Duodenal mucosa (tissue), 2 donors: ENCODE results near the gene CD99L2.

Experiments
- H3K27ac ChIP-seq: one replicate; pipeline ENCODE4 v1.7.0; 2013; ENCODE audit warnings: low read depth, low read length
- H3K27me3 ChIP-seq, 2 donors: one replicate each; pipeline ENCODE4 v1.7.0; 2013; ENCODE audit warnings: low read length in 2 of 2, control low read depth in 1 of 2; ENCODE audit not compliant: insufficient read depth in 2 of 2, control insufficient read depth in 1 of 2
- H3K36me3 ChIP-seq, 2 donors: one replicate each; pipeline ENCODE4 v1.7.0; 2013; ENCODE audit warnings: low read length in 2 of 2, control low read depth in 1 of 2; ENCODE audit not compliant: insufficient read depth in 2 of 2, control insufficient read depth in 1 of 2
- H3K4me1 ChIP-seq, 2 donors: one replicate each; pipeline ENCODE4 v1.7.0; 2013; ENCODE audit warnings: low read length in 2 of 2, control low read depth in 1 of 2; ENCODE audit not compliant: insufficient read depth in 2 of 2, control insufficient read depth in 1 of 2
- H3K4me3 ChIP-seq, 2 donors: one replicate each; pipeline ENCODE4 v1.7.0; 2013; ENCODE audit warnings: low read length in 2 of 2, low read depth in 1 of 2
- H3K9ac ChIP-seq, 2 donors: one replicate each; pipeline ENCODE4 v1.7.0; 2013; ENCODE audit warnings: low read length in 2 of 2, low read depth in 1 of 2
- H3K9me3 ChIP-seq, 2 donors: one replicate each; pipeline ENCODE4 v1.7.0; 2013; ENCODE audit warnings: low read length in 2 of 2, control low read depth in 1 of 2; ENCODE audit not compliant: control insufficient read depth in 1 of 2

Gene CD99L2

GRCh38 chrX:150898343-150899190 lies at the start of gene CD99L2:
Gene CD99L2, minus strand, starts transcription at chrX:150898668. Its CDS starts 80 bp downstream, at chrX:150898588.
- peak within 1 kb of the TSS; percentile 54 to 56 for H3K9ac ChIP-seq
- H3K9me3 ChIP-seq, result no peaks in the 10 kb centered on the region
- H3K4me3 ChIP-seq, result peak within 1 kb of the TSS; percentile 71 to 75
- peaks cover 0 to 4% of the 10 kb centered on the region in 2 donors for H3K4me1 ChIP-seq
- H3K27ac ChIP-seq, result peak within 1 kb of the TSS; percentile 20
- H3K27me3 ChIP-seq, result no peaks in the 10 kb centered on the region
- no peaks in the 10 kb centered on the region for H3K36me3 ChIP-seq

GRCh38 chrX:150944233-150944632 lies 45.8 kb upstream of the CD99L2 start:
- no peak overlapping the region for H3K9ac ChIP-seq
- no peak overlapping the region for H3K4me3 ChIP-seq
- no peak overlapping the region for H3K27ac ChIP-seq
- H3K4me1 ChIP-seq, result no peaks in the 10 kb centered on the region
- H3K27me3 ChIP-seq, result no peaks in the 10 kb centered on the region
- no peaks in the 10 kb centered on the region for H3K36me3 ChIP-seq
- no peaks in the 10 kb centered on the region for H3K9me3 ChIP-seq

- H3K9me3 ChIP-seq, result no peaks in the 10 kb centered on the region
- H3K4me1 ChIP-seq, result no peaks in the 10 kb centered on the region
- H3K27me3 ChIP-seq, result no peaks in the 10 kb centered on the region
Measured at GRCh38 chrX:150942942-150943594, 44.6 kb upstream of the CD99L2 start.

GRCh38 chrX:150941580-150941979 lies 43.1 kb upstream of the CD99L2 start:
- H3K9ac ChIP-seq, result no peak overlapping the region
- no peaks in the 10 kb centered on the region for H3K27me3 ChIP-seq

More at GRCh38 chrX:150942942-150943594, 44.6 kb upstream of the CD99L2 start:
- Histone ChIP-seq H3K27ac (no peak overlapping the region), H3K9ac (no peak overlapping the region), H3K4me3 (no peak overlapping the region), H3K36me3 (no peaks in the 10 kb centered on the region)

GRCh38 chrX:150940844-150941495 lies 42.5 kb upstream of the CD99L2 start:
- Histone ChIP-seq H3K27ac (no peak overlapping the region), H3K9ac (no peak overlapping the region), H3K36me3 (no peaks in the 10 kb centered on the region), H3K27me3 (no peaks in the 10 kb centered on the region), H3K4me1 (no peaks in the 10 kb centered on the region), H3K4me3 (no peak overlapping the region), H3K9me3 (no peaks in the 10 kb centered on the region)

More at GRCh38 chrX:150941580-150941979, 43.1 kb upstream of the CD99L2 start:
- no peaks in the 10 kb centered on the region for H3K36me3 ChIP-seq
- H3K4me1 ChIP-seq, result no peaks in the 10 kb centered on the region
- no peaks in the 10 kb centered on the region for H3K9me3 ChIP-seq
- H3K4me3 ChIP-seq, result no peak overlapping the region
- no peak overlapping the region for H3K27ac ChIP-seq

GRCh38 chrX:150936556-150936955 lies 38.1 kb upstream of the CD99L2 start:
- H3K4me1 ChIP-seq, result no peaks in the 10 kb centered on the region
- no peaks in the 10 kb centered on the region for H3K9me3 ChIP-seq
- no peak overlapping the region for H3K27ac ChIP-seq
- no peak overlapping the region for H3K4me3 ChIP-seq
- no peaks in the 10 kb centered on the region for H3K36me3 ChIP-seq
- H3K9ac ChIP-seq, result no peak overlapping the region
- H3K27me3 ChIP-seq, result no peaks in the 10 kb centered on the region

- H3K9me3 ChIP-seq, result no peaks in the 10 kb centered on the region
- H3K4me3 ChIP-seq, result no peak overlapping the region
- H3K27me3 ChIP-seq, result no peaks in the 10 kb centered on the region
- no peak overlapping the region for H3K9ac ChIP-seq
- no peaks in the 10 kb centered on the region for H3K4me1 ChIP-seq
- H3K27ac ChIP-seq, result no peak overlapping the region
- H3K36me3 ChIP-seq, result no peaks in the 10 kb centered on the region
Measured at GRCh38 chrX:150935467-150935866, 37.0 kb upstream of the CD99L2 start.

- no peak overlapping the region for H3K4me3 ChIP-seq
- no peak overlapping the region for H3K27ac ChIP-seq
- no peaks in the 10 kb centered on the region for H3K4me1 ChIP-seq
- H3K27me3 ChIP-seq, result no peaks in the 10 kb centered on the region
- no peaks in the 10 kb centered on the region for H3K36me3 ChIP-seq
- no peaks in the 10 kb centered on the region for H3K9me3 ChIP-seq
- H3K9ac ChIP-seq, result no peak overlapping the region
Measured at GRCh38 chrX:150934453-150934852, 36.0 kb upstream of the CD99L2 start.

- no peak overlapping the region for H3K4me3 ChIP-seq
- H3K27ac ChIP-seq, result no peak overlapping the region
- no peaks in the 10 kb centered on the region for H3K36me3 ChIP-seq
- no peaks in the 10 kb centered on the region for H3K9me3 ChIP-seq
- no peaks in the 10 kb centered on the region for H3K27me3 ChIP-seq
- H3K4me1 ChIP-seq, result no peaks in the 10 kb centered on the region
- H3K9ac ChIP-seq, result no peak overlapping the region
Measured at GRCh38 chrX:150933945-150934350, 35.5 kb upstream of the CD99L2 start.

GRCh38 chrX:150929058-150929457 lies 30.6 kb upstream of the CD99L2 start:
- Histone ChIP-seq H3K4me3 (no peak overlapping the region), H3K27ac (no peak overlapping the region), H3K36me3 (no peaks in the 10 kb centered on the region), H3K9me3 (no peaks in the 10 kb centered on the region), H3K4me1 (no peaks in the 10 kb centered on the region), H3K27me3 (no peaks in the 10 kb centered on the region), H3K9ac (no peak overlapping the region)
